Measurements from ENCODE around the gene CLDN17.

The CLDN17 gene

DNA sequence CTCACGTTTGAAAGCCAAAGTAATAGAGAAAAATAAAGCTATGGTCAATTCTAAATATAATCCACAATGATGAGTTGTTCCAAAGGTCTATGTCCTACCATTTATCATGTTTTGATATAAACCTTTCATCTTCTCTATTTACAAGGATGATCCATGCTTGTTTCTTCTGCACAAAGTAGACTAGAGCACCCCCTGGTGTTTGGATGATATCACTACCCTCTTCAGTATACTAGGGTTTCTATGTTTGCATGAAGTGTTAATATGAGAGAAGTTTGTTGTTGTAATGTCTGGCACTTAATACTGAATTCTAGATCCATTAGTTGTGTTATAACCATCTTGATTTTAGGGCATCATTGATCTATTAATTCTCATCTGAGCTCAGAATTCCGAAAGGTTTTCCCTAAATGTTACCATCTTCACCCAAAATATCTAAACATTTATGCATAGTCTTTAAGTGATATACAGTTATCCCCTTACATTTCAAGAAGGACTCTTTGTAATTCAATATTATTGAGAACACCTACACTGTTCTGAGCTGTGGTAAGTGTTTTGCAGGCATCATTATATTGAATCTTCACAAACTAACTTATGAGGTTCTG lies 28.2 kb upstream of the CLDN17 start:
- no peak overlapping the region for H3K4me3 ChIP-seq (ENCODE audit: low read length)
- TF ChIP-seq, protein P1, sequence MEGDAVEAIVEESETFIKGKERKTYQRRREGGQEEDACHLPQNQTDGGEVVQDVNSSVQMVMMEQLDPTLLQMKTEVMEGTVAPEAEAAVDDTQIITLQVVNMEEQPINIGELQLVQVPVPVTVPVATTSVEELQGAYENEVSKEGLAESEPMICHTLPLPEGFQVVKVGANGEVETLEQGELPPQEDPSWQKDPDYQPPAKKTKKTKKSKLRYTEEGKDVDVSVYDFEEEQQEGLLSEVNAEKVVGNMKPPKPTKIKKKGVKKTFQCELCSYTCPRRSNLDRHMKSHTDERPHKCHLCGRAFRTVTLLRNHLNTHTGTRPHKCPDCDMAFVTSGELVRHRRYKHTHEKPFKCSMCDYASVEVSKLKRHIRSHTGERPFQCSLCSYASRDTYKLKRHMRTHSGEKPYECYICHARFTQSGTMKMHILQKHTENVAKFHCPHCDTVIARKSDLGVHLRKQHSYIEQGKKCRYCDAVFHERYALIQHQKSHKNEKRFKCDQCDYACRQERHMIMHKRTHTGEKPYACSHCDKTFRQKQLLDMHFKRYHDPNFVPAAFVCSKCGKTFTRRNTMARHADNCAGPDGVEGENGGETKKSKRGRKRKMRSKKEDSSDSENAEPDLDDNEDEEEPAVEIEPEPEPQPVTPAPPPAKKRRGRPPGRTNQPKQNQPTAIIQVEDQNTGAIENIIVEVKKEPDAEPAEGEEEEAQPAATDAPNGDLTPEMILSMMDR (conservative IDR thresholded peaks at IDR 0.05; ENCODE audit: low read depth, low read length) = peak; percentile 53
- DNase-seq (ENCODE audit: low read depth) = peak; percentile 1

DNA sequence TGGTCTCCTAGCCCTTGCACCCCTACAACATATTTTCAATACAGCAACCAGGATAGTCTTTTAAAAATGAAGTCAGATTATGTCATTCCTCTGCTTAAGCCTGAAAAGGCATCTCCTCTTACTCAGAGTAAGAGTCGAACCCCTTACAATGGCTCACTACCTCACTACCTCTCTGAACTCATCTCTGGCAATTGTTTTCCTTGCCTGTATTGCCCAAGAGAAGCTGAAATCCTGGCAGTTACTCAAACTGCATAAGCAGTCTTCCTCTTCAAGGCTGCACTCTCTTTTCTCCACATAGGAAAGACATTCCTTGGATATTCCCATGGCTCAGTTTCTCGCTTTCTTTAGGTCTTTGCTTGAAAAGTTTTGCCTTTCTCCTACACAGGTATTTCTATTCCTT lies 26.6 kb upstream of the CLDN17 start:
- H3K4me3 ChIP-seq (ENCODE audit: low read length) = no peak overlapping the region
- no peak for DNase-seq (ENCODE audit: low read depth)
- TF ChIP-seq, protein P1 (conservative IDR thresholded peaks at IDR 0.05; ENCODE audit: low read depth, low read length) = no peak

DNA sequence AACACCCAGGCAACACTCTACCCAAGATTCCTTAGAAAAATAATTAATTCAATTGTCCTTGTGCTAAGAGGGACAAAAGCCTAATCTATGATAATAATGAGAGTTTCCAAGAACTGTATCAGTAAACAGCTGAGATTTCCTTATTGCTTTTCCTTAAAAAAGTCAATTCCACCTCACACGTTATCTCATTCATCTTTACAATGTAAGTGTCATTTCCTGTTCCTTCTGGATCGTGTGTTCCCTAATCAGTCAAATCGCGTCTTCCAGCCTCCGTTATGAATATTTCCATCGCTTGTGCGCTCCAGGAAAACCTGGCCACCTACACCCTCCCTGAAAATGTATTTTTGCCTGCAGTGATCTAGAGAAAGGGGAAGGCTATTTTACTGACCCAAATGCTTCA lies 23.9 kb upstream of the CLDN17 start:
- DNase-seq (ENCODE audit: low read depth) = no peak
- TF ChIP-seq, protein P1 (conservative IDR thresholded peaks at IDR 0.05; ENCODE audit: low read depth, low read length) = no peak
- no peak overlapping the region for H3K4me3 ChIP-seq (ENCODE audit: low read length)

DNA sequence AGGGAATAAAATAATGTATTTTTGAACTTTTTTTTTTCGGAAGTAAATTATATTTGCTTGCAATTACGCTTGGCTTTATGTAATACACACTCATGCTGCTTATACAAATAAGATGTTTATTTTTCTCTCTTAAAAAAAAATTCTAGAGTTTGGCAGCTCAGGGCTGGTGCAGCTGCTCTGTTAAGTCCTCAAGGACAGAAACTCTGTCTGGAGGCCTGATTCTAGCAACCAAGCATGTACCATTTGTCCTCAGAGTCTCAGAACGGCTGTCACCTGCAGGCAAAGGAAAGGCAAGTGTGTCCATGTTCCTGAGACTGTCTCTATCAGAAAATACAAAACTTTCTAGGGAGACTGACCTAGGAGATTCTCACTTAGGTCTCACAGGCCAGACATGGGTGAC lies 23.2 kb upstream of the CLDN17 start:
- TF ChIP-seq, protein P1 (conservative IDR thresholded peaks at IDR 0.05; ENCODE audit: low read depth, low read length) = no peak
- no peak for DNase-seq (ENCODE audit: low read depth)
- no peak overlapping the region for H3K4me3 ChIP-seq (ENCODE audit: low read length)

DNA sequence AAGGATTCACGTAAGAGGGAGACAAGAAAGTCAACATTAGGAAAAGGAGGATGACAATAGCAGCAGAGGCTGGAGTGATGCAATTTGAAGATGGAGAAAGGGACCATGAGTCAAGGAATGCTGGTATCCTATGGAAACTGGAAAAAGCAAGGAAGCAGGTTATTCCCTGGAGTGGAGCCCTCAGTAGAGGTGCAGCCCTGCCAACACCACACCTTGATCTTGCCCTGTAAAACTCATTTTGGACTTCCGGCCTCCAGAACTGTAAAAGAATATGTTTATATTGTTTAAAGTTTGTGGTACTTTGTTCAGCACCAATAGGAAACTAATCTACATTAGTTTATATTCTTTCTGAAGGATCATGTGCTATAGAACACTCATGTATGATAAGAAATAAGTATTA lies 19.6 kb upstream of the CLDN17 start:
- H3K4me3 ChIP-seq (ENCODE audit: low read length) = no peak overlapping the region
- TF ChIP-seq, protein P1 (conservative IDR thresholded peaks at IDR 0.05; ENCODE audit: low read depth, low read length) = no peak
- DNase-seq (ENCODE audit: low read depth) = no peak

DNA sequence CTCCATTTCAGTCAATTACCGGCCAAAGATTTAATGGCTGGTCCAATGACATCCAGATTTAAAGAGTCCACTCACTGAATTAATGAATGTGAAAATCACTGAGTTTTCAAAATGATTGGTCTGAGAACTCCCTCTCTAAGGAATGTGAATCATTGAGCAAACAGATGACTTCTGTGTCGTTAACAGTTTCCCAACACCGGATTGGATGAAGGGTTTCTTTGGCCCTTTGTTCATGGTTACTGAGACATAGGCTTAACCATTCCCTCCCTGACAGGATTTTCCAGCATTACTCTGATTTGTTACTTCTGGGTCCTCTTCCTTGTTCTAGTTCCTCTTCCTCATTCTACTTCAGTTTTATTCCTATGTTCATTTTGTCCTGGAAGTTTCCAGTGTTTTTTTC lies 1.5 kb upstream of the CLDN17 start:
- no peak for DNase-seq (ENCODE audit: low read depth)
- no peak overlapping the region for H3K4me3 ChIP-seq (ENCODE audit: low read length)
- TF ChIP-seq, protein P1 (conservative IDR thresholded peaks at IDR 0.05; ENCODE audit: low read depth, low read length) = no peak

DNA sequence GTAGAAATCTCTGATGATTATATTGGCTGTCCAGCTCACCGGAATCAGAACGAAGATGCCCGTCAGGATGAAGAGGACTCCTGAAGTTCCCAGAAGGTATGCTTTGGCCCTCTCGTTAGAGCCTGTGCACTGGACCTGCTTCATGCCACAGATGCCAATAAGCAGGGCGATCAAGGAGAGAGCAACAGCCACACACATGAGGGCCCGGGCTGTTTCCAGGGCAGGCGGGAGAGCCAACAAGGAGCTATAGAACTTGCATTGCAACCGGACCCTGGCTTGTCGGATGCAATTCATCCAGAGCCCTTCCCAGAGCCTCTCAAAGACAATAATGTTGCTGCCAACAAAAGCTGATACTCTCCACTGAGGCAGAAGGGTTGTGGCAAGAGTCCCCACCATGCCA lies 434 bp downstream of the CLDN17 start:
- no peak for DNase-seq (ENCODE audit: low read depth)
- TF ChIP-seq, protein P1 (conservative IDR thresholded peaks at IDR 0.05; ENCODE audit: low read depth, low read length) = no peak
- H3K4me3 ChIP-seq (ENCODE audit: low read length) = no peak overlapping the region

Measured in retinal pigment epithelial cell (primary cell).